ENCODE data around the gene COPS3. TPM values are rescaled to one million over a fixed set of nuclear protein-coding genes. Genes with fewer than 3 reads are reported as not detected.

Gene COPS3
- total RNA-seq, 4 donors from 2014 or later: 49.2 to 60.0 (median 57.9) TPM

- Histone ChIP-seq H3K4me1 (no peaks in the 10 kb centered on the region), H3K9me3 (no peaks in the 10 kb centered on the region), H3K27ac (no peak overlapping the region), H3K36me3 (no peaks in the 10 kb centered on the region), H3K27me3 (no peaks in the 10 kb centered on the region), H3K4me3 (replicated peaks in 1 of 3) (no peak overlapping the region)
- DNase-seq: no peak
- no peak for TF ChIP-seq POLR2A (IDR thresholded peaks at IDR 0.05)
- TF ChIP-seq, protein P1, sequence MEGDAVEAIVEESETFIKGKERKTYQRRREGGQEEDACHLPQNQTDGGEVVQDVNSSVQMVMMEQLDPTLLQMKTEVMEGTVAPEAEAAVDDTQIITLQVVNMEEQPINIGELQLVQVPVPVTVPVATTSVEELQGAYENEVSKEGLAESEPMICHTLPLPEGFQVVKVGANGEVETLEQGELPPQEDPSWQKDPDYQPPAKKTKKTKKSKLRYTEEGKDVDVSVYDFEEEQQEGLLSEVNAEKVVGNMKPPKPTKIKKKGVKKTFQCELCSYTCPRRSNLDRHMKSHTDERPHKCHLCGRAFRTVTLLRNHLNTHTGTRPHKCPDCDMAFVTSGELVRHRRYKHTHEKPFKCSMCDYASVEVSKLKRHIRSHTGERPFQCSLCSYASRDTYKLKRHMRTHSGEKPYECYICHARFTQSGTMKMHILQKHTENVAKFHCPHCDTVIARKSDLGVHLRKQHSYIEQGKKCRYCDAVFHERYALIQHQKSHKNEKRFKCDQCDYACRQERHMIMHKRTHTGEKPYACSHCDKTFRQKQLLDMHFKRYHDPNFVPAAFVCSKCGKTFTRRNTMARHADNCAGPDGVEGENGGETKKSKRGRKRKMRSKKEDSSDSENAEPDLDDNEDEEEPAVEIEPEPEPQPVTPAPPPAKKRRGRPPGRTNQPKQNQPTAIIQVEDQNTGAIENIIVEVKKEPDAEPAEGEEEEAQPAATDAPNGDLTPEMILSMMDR (IDR thresholded peaks at IDR 0.05): no peak
- 93 to 95% methylated on average over 8 of the region's 8 CpGs for WGBS, 2 donors
- intact Hi-C loops (cut with DNase I): no loop called here
Observed at GRCh38 chr17:17324616-17325015, 43.6 kb upstream of the COPS3 start.

DNA sequence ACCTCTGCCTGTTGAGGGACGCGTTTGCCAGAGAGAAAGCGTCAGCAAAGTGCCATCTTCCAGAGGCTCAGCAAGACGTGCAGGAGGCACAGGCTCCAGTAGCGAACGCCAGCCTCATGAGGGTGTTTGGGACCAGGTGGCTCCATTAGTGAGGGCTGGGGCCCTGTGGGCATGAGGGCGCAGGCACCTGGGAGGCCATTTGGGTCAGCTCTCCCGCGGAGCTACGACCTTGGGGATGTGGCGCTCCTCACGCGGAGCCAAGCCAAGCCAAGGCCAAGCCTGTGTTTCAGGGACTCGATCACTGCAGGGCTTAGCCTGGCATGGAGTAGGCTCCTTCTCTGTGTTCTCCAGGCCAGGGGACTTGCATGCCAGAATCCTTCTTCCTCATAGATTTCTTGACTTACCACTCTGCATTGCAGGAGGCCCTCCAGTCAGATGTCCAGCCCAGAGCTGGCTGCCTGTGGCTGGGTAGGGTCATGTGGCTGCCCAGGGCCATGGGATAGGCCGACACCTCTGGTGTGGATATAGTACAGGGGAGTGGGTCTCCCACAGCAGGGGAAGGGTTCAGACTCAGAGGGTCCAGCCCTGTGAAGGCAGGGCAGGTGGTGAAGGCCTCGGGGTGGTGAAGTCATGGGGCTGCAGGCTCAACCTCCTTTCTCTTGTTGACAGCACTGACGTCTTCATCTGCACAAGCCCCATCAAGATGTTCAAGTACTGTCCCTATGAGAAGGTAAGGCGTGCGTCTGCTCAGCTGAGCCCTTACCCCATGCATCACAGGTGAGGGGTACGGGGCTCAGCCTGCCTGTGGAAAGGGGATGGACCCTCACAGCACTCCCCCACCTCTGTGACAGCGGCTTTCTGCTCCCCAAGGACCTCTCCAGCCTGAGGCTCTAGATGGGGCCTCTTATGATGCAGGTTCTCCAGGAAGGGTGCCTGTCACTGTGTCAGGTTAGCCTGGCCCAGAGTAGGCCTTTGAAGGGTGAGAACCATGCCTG is 41.8 kb upstream of the COPS3 start:
- no peak overlapping the region for H3K4me3 ChIP-seq (replicated peaks in 1 of 3)
- DNase-seq: no peak

DNA sequence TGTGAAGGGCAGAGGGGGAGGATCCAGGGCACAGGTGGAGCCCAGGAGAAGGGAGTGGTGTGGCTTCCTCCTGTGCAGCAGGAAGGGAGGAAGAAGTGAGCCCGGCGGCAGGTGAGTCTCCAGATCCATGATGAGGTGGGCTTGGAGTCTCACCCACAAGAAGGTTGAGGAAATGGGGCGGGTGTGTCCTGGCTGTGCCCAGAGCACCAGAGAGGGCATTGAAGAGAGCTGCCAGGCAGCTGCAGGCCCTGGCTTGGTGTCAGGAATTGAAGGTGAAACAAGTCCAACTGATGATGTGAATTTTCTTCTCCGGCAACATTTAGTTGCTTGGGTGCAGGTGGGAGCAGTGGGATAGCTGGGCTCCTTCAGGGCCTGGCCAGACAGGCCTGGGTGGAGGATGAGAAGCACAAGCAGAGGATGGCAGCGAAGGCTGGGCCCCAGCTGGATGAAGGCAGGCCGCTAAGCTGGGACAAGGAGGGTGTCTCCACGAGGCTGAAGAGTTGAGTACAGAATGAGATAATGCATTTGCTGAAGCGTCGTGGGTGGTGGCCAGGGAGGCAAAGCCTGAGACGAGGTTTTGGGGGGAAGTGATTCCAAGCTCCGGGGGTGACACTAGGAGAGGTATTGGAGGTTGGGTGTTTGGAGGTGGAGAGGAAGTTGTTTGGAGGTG is 40.4 kb upstream of the COPS3 start:
- WGBS, 2 donors: 89 to 90% methylated on average over 11 of the region's 11 CpGs
- Histone ChIP-seq H3K36me3 (no peaks in the 10 kb centered on the region), H3K4me3 (replicated peaks in 1 of 3) (no peak overlapping the region), H3K4me1 (no peaks in the 10 kb centered on the region), H3K9me3 (no peaks in the 10 kb centered on the region), H3K27me3 (no peaks in the 10 kb centered on the region), H3K27ac (no peak overlapping the region)
- no peak for DNase-seq
- TF ChIP-seq POLR2A (IDR thresholded peaks at IDR 0.05): no peak
- TF ChIP-seq, protein P1 (IDR thresholded peaks at IDR 0.05): no peak
- intact Hi-C loops (cut with DNase I): no loop called here

More for the DNA sequence above, 41.8 kb upstream of the COPS3 start:
- no peak overlapping the region for H3K27ac ChIP-seq
- TF ChIP-seq POLR2A (IDR thresholded peaks at IDR 0.05): no peak
- TF ChIP-seq, protein P1 (IDR thresholded peaks at IDR 0.05): no peak
- 91 to 94% methylated on average over 11 to 14 of the region's 21 CpGs for WGBS, 2 donors
- no peaks in the 10 kb centered on the region for H3K27me3 ChIP-seq
- H3K9me3 ChIP-seq: no peaks in the 10 kb centered on the region
- intact Hi-C loops (cut with DNase I): no loop called here
- H3K4me1 ChIP-seq: no peaks in the 10 kb centered on the region
- no peaks in the 10 kb centered on the region for H3K36me3 ChIP-seq

GRCh38 chr17:17320911-17321220 is 39.8 kb upstream of the COPS3 start:
- no peak for DNase-seq
- Histone ChIP-seq H3K27ac (no peak overlapping the region), H3K9me3 (no peaks in the 10 kb centered on the region), H3K27me3 (no peaks in the 10 kb centered on the region), H3K4me1 (no peaks in the 10 kb centered on the region), H3K36me3 (no peaks in the 10 kb centered on the region), H3K4me3 (replicated peaks in 1 of 3) (no peak overlapping the region)
- no peak for TF ChIP-seq POLR2A (IDR thresholded peaks at IDR 0.05)
- TF ChIP-seq, protein P1 (IDR thresholded peaks at IDR 0.05): no peak
- WGBS, 2 donors: 92 to 94% methylated on average over 10 of the region's 10 CpGs
- intact Hi-C loops (cut with DNase I): no loop called here
